A204.1 (cell line): ENCODE measurements around the gene MRPL27.

ENCODE experiments used
- FAIRE-seq: peaks from 2 replicates; lab custom pipeline; 2012; peaks lifted over from hg19 to GRCh38; lab: Jason Lieb, UNC

Gene MRPL27

DNA sequence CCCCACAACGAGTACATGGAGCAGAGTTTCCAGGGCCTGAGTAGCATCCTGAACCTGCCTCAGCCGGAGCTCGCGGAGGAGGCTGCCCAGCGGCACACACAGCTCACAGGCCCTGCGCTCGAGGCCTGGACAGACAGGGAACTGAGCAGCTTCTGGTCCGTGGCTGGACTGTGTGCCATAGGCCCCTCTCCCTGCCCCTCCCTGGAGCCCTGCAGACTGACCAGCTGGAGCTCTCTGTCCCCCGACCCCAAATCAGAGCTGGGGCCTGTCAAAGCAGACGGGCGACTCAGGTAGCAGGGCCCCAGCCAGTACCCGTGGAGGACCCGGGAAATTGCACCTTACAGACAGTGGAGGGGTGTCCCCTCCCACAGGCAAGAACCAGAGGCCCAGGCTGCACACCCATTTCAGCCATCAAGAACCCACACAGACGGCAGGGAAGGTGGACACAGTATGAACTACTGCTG, 13.0 kb downstream of the MRPL27 start:
- FAIRE-seq, result no peak

DNA sequence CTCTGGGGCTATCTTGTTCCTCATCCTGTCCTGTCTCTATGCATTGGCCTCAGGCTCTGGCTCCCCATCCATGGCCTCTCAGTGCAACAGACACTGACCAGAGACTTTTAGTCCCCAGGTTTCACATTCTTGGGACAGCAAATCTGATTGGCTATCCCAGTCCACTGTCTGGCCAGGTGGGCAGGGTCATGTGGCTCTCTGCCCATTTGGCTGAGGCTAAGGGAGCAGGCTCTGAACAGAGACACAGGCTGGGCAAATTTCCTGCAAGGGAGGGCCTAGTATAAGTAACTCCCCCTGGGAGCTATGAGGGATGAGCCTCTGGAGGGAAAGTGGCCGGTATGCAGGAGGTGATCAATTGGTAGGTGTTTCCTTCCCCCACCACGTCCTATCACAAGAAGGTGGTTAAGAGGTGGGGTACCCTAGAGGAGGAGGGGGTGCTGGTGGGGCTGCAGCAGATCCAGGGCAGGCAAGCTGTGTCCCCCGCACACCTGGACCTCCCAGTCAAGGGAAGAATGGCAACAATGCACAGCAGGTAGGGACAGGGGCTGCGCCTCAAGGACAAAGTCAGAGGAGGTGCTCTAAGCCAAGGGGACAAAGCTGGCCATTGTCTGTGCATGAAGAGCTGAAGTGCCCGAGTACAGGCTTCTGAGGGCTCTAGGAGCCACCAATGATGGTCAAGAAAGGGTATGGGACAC, 13.8 kb downstream of the MRPL27 start:
- FAIRE-seq, result no peak

- FAIRE-seq, result no peak
These were observed 14.8 kb downstream of the MRPL27 start for GRCh38 chr17:50358177-50358576.

- FAIRE-seq, result no peak
These were observed 16.0 kb downstream of the MRPL27 start for GRCh38 chr17:50356892-50357510.

- FAIRE-seq, result no peak
These were observed 16.6 kb downstream of the MRPL27 start for GRCh38 chr17:50356418-50356817.

- no peak for FAIRE-seq
These were observed 17.2 kb downstream of the MRPL27 start for GRCh38 chr17:50355701-50356341.

DNA sequence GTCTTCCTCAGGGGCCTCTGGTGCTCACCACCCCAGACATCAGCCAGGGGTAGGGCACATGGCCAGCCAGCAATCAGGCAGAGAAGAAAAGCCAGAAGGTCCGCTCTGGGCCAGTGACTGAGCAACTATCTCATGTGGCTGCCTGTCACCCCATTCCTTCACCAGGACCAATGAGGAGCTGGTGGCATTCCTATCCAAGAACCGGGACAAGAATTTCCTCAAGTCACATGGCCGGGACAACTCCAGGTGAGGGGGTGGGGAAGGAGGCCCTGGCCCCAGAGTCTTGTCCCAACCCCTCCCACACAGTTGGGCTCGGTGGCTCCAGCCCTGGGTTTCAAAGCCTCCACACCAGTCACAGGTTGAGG, 17.7 kb downstream of the MRPL27 start:
- FAIRE-seq, result no peak

DNA sequence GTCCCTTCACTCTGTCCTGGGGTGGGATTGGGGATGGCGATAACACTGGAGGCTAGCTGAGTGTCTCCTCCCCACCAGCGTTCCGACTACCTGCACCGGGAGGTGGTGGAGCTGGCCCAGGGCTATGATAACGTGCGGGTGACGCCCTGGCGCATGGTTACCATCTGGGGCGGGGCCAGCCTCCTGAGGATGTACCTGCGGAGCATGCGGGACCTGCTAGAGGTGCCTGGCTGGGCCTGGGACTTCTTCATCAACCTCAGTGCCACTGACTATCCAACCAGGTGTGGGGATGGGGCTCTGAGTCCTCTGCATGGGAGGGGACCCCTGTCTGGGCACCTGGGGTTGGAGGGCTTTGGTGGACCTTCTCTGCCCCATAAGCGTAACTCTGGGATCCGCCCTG, 18.2 kb downstream of the MRPL27 start:
- no peak for FAIRE-seq

- no peak for FAIRE-seq
These were observed 18.8 kb downstream of the MRPL27 start for GRCh38 chr17:50354198-50354597.

GRCh38 chr17:50353600-50354195, 19.3 kb downstream of the MRPL27 start:
- no peak for FAIRE-seq

- no peak for FAIRE-seq
These were observed 20.0 kb downstream of the MRPL27 start for GRCh38 chr17:50352693-50353599.

DNA sequence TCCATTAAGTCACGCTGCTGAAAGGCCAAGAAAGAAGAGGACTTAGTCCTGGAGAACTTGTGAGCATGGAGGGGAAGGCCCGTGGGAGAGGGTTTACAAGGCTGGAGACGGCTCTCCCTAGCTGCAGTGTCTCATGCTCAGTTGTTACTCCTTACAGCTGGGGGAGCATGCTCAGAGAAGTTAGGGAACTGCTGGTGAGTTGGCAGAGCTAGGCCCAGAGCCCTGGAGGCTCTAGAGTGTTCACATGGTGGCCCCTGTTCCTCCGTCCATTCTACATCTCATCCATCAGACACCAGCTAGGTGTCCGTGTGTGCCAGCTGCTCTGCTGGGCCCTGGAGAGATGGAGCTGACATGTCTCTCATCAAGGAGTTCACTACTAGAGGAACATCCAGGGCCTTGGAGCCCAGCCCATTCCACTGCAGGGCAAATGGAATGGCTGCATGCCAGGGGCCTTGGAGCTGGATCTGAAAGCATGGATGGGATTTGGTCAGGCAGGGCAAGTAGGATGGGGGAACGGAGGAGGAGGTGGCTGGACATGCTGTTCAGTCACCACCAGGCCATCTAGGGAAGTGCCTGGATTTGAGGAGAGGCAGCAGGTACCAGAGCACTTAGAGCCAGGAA, 20.8 kb downstream of the MRPL27 start:
- no peak for FAIRE-seq

DNA sequence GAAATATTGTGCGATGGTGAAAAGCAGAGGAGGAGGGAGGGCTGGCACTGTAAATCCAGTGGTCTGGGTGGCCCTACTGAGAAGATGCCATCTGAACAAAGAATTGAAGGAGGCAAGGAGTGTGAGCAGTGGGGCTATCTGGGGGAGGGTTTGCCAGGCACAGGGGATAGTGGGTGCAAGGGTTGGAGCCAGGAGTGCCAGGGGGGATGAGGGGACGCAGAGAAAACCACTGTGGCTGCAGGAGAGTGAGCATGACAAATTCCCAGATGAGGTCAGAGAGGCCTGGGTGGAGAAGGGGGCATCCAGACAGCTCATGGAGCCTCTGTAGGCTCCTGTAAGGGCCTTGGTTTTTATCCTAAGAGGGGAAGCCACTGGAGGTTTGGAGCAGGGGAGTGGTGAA, 22.3 kb downstream of the MRPL27 start:
- no peak for FAIRE-seq

- FAIRE-seq, result no peak
These were observed 23.8 kb downstream of the MRPL27 start for GRCh38 chr17:50349243-50349600.

DNA sequence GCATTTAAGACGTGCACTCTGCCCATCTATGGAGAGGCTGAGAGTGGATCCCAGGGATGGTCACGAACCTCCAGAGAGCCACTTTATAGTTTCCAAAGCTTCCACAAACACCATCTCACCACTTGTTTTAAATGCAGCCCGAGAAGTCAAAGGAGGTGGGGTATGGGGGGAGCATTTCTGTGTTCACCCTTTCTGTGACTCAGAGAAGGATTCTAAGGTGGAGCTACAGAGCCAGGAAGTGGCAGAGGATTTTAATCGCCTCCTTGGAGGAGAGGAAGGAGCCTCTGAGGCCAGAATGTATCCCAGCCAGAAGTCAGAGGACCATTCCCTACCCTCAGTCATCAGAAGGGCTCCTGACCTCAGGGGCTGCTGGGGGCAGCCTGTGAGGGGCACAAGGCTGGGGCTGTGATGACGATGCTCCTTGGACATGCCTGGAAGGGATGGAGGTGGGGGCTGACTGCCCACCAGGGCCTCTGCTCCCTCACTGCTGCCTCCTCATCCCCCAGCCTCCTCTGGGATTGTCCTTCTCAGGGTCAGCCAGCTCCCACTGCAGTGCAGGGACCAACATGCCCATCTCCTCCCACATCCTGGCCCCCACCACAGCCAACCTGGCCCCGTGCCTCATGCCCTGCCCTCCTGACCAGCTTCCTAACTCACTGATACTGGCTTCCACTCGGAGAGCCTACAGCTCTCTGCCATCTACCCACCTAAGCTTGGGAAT, 24.3 kb downstream of the MRPL27 start:
- no peak for FAIRE-seq

DNA sequence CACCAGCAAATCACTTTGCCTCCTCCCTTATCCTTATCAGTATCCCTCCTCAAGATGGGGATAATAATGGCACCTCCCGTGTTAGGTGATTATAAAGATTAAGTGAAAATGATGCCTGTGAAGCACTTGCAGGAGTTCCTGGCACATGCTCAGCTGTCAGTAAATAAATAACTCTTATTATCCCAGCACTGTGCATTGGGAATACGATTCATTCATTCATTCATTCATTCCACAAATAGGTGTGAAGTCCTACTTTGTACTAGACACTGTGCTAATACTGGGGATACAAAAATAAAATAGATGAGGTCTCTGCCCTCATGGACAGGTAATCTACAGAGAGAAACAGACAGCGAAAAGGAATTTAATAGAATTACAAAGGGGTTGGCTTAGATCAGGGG, 25.1 kb downstream of the MRPL27 start:
- no peak for FAIRE-seq

DNA sequence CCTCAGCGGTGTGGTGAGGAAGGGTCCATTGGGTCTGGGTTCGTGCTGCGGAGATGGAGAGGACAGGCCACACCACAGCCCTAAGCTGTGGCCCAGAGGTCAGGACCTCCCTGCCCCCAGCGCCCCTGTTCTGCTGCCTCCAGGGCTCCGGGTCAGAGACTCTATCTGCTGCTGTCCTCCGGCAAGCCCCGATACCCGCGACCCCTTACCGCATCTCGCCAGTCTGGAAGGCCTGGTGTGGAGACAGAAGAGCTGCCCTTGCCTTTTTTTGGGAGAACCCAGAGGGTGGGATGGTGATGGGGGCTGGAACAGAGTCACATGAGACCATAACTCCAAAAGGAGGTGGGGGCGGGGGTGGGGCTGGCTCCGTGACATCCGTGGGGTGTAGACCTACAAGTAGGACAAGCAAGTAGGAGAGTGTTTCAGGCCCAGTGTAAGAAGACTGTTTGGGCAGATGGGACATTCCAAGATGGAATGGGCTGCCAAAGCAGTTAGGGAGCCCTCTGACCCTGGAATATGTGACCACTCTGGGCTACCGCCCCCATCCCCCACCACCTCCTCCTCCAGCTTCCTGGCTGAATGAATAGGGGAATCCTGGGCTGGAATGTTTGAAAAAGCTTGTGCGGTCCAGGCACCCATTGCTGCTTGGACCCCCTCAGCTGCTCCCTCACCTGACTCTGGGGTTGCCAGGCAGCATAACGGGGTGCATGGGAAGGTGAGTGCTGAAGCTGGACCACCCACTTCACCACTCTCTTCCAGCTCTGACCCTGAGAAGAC, 25.7 kb downstream of the MRPL27 start:
- FAIRE-seq, result no peak

DNA sequence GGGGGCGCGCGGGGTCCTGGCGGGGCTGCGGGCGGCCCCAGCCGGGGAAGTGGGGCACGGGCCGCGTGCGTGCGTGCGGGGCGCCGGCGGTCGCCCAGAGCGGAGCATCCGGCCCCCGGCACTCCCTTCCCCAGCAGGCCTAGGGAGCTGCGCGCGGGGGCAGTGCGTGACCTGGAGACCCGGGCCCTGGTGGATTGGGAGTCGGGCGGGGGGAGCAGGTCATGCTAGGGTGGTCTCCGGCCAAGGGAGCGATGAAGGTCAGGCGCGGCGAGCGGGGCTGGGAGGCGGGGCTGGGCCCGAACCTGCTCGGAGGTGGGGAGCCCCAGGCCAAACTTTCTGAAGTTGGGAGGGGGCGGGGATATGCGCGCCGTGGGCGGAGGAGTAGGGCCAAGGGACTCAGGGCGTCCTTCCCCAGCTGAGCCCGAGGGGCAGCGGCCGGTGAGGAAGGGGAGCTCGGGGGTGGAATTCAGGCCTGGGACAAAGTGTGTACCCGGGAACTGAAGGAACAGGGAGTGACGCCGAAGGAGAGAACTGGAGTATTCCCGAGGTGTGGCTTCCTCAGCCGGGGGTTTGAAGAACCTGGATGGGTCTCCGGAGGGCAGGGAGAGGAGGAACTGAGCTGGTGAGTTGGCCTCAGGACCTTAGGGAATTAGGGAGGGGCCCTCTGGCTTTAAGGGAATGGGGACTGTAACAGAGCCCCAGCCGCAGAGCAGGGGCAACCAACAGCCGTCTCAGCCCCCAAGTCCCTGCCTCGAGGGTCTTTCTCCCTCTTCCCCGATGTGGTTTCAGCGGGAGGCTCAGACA, 26.5 kb downstream of the MRPL27 start:
- no peak for FAIRE-seq
